Activated B cell treated with CpG ODN at 0.5 μM for 24 hours (primary cell): Measurements from ENCODE around the gene RNF146. TPM values are rescaled to one million over a fixed set of nuclear protein-coding genes. Genes with fewer than 3 reads are reported as not detected.

Source experiments
- ATAC-seq: fragments of 200-7000 bp; cut with Tn5 transposase; one replicate; pipeline ENCODE4 v1.10.0; 2021; ENCODE audit warnings: low read depth, mild to moderate bottlenecking, moderate library complexity
- CTCF ChIA-PET: fragments of 350-600 bp; sonication (Branson Sonifier 250); formaldehyde crosslinking; loops from one replicate; lab custom pipeline; 2021; ENCODE audit warnings: antibody characterized with exemption; lab: Charles Lee
- POLR2A ChIA-PET: fragments of 350-600 bp; sonication (Branson Sonifier 250); formaldehyde crosslinking; loops from one replicate; lab custom pipeline; 2021; ENCODE audit warnings: antibody characterized with exemption; lab: Charles Lee
- DNase-seq: peaks from one replicate; pipeline ENCODE4 v3.0.0; 2022
- H3K27ac Mint-ChIP-seq: one replicate; pipeline ENCODE4 v1.8.0; 2020; ENCODE audit warnings: mixed read lengths
- H3K27me3 Mint-ChIP-seq: one replicate; pipeline ENCODE4 v1.8.0; 2021; ENCODE audit warnings: mixed read lengths
- H3K36me3 Mint-ChIP-seq: one replicate; pipeline ENCODE4 v1.8.0; 2021; ENCODE audit warnings: low read depth, mixed read lengths
- H3K4me1 Mint-ChIP-seq: one replicate; pipeline ENCODE4 v1.8.0; 2021; ENCODE audit warnings: mixed read lengths
- H3K4me3 Mint-ChIP-seq: one replicate; pipeline ENCODE4 v1.8.0; 2020; ENCODE audit warnings: mild to moderate bottlenecking, mixed read lengths
- H3K9me3 Mint-ChIP-seq: one replicate; pipeline ENCODE4 v1.8.0; 2020; ENCODE audit warnings: mixed read lengths
- CTCF ChIP-seq: fragments of 200-600 bp; IDR thresholded peaks from one replicate; pipeline ENCODE4 v1.8.0; 2022; ENCODE audit warnings: antibody characterized with exemption, mild to moderate bottlenecking
- intact Hi-C: fragments of 100-400 bp; cut with micrococcal nuclease; formaldehyde crosslinking; loops from one replicate; pipeline ENCODE4 v1.15.1; 2024
- total RNA-seq: library from RNA; stranded (reverse); gene quantifications from 2 replicates; pipeline ENCODE4 v1.2.3, GENCODE V29; 2022

The RNF146 gene
- total RNA-seq, 1 donor from 2014 or later: 35.3 TPM

GRCh38 chr6:127243501-127243900, 23.2 kb upstream of the RNF146 start:
- intact Hi-C loops: no loop called here

GRCh38 chr6:127247114-127248096, 19.3 kb upstream of the RNF146 start:
- H3K4me3 Mint-ChIP-seq: no peak overlapping the region
- ChIA-PET CTCF (no interaction called here), POLR2A (interaction anchor here (1.2 kb wide), 1 partner anchor 19 kb away, joined by 6 read pairs; the partner anchor contains the start of gene RNF146)
- no peak overlapping the region for H3K27ac Mint-ChIP-seq
- no peaks in the 10 kb centered on the region for H3K36me3 Mint-ChIP-seq
- ATAC-seq (no peak), DNase-seq (no peak)
- H3K4me1 Mint-ChIP-seq: no peaks in the 10 kb centered on the region
- no peak for TF ChIP-seq CTCF
- intact Hi-C loops: no loop called here
- H3K9me3 Mint-ChIP-seq: no peaks in the 10 kb centered on the region
- H3K27me3 Mint-ChIP-seq: peaks cover 12% of the 10 kb centered on the region

More at GRCh38 chr6:127243501-127243900, 23.2 kb upstream of the RNF146 start:
- Mint-ChIP-seq H3K4me1 (no peaks in the 10 kb centered on the region), H3K27me3 (peaks cover 17% of the 10 kb centered on the region), H3K9me3 (no peaks in the 10 kb centered on the region), H3K36me3 (no peaks in the 10 kb centered on the region), H3K4me3 (no peak overlapping the region), H3K27ac (no peak overlapping the region)
- POLR2A ChIA-PET: no interaction called here
- CTCF ChIA-PET: no interaction called here
- no peak for TF ChIP-seq CTCF
- no peak for DNase-seq
- no peak for ATAC-seq

- H3K9me3 Mint-ChIP-seq: no peaks in the 10 kb centered on the region
- POLR2A ChIA-PET: no interaction called here
Observed at GRCh38 chr6:127249621-127250020, 17.0 kb upstream of the RNF146 start.

GRCh38 chr6:127255286-127255685, 11.4 kb upstream of the RNF146 start:
- POLR2A ChIA-PET: no interaction called here
- H3K4me3 Mint-ChIP-seq: no peak overlapping the region

More at GRCh38 chr6:127249621-127250020, 17.0 kb upstream of the RNF146 start:
- CTCF ChIA-PET: no interaction called here
- DNase-seq: no peak
- intact Hi-C loops: no loop called here
- no peaks in the 10 kb centered on the region for H3K4me1 Mint-ChIP-seq
- no peaks in the 10 kb centered on the region for H3K36me3 Mint-ChIP-seq
- H3K4me3 Mint-ChIP-seq: no peak overlapping the region
- H3K27ac Mint-ChIP-seq: no peak overlapping the region
- no peak for TF ChIP-seq CTCF
- no peak for ATAC-seq
- H3K27me3 Mint-ChIP-seq: peaks cover 12% of the 10 kb centered on the region

More at GRCh38 chr6:127255286-127255685, 11.4 kb upstream of the RNF146 start:
- CTCF ChIA-PET: no interaction called here
- intact Hi-C loops: no loop called here
- H3K9me3 Mint-ChIP-seq: no peaks in the 10 kb centered on the region
- H3K27ac Mint-ChIP-seq: no peak overlapping the region
- no peak for DNase-seq
- TF ChIP-seq CTCF: no peak
- no peak for ATAC-seq
- H3K27me3 Mint-ChIP-seq: peaks cover 10% of the 10 kb centered on the region
- H3K4me1 Mint-ChIP-seq: no peaks in the 10 kb centered on the region
- no peaks in the 10 kb centered on the region for H3K36me3 Mint-ChIP-seq
